Mesothelial cell of epicardium (in vitro differentiated cells): ENCODE results near the gene TGFBRAP1. TPM values are rescaled to one million over a fixed set of nuclear protein-coding genes. Genes with fewer than 3 reads are reported as not detected.
A peak's percentile ranks its signal among the peaks of the same experiment; 100 is the strongest.

ENCODE experiments used
- DNase-seq, 2 experiments: peaks; one replicate each; pipeline ENCODE4 v3.0.0; 2021; ENCODE audit warnings: low spot score in 2 of 2; ENCODE audit not compliant: unreplicated experiment in 2 of 2
- H3K27ac Mint-ChIP-seq: 2 replicates; pipeline ENCODE4 v1.8.0; 2021; ENCODE audit warnings: mixed read lengths
- H3K27me3 Mint-ChIP-seq: 2 replicates; pipeline ENCODE4 v1.8.0; 2021; ENCODE audit warnings: low read depth, mixed read lengths
- H3K36me3 Mint-ChIP-seq: 2 replicates; pipeline ENCODE4 v1.8.0; 2021; ENCODE audit warnings: mixed read lengths
- H3K4me1 Mint-ChIP-seq: 2 replicates; pipeline ENCODE4 v1.8.0; 2021; ENCODE audit warnings: mixed read lengths
- H3K4me3 Mint-ChIP-seq: 2 replicates; pipeline ENCODE4 v1.8.0; 2021; ENCODE audit warnings: mild to moderate bottlenecking, moderate library complexity, mixed read lengths
- H3K9me3 Mint-ChIP-seq: 2 replicates; pipeline ENCODE4 v1.8.0; 2021; ENCODE audit warnings: mixed read lengths
- CTCF ChIP-seq: fragments of 200-600 bp; sonication (generic); IDR thresholded peaks from one replicate; pipeline ENCODE4 v1.5.0; 2021; ENCODE audit warnings: antibody characterized with exemption; ENCODE audit not compliant: unreplicated experiment
- total RNA-seq: library from RNA; stranded (reverse); gene quantifications from 3 replicates; pipeline ENCODE4 v1.2.1, GENCODE V29; 2021

The TGFBRAP1 gene
- total RNA-seq, 1 donor from 2014 or later, result 23.6 TPM

- DNase-seq, result no peak
- H3K4me1 Mint-ChIP-seq, result peaks cover 63% of the 10 kb centered on the region
- no peak overlapping the region for H3K4me3 Mint-ChIP-seq
- H3K9me3 Mint-ChIP-seq, result no peaks in the 10 kb centered on the region
- no peak for TF ChIP-seq CTCF
- no peak overlapping the region for H3K27ac Mint-ChIP-seq
- H3K27me3 Mint-ChIP-seq, result no peaks in the 10 kb centered on the region
- peaks cover 16% of the 10 kb centered on the region for H3K36me3 Mint-ChIP-seq
Observed at GRCh38 chr2:105376010-105376409, 46.5 kb upstream of the TGFBRAP1 start.

GRCh38 chr2:105375001-105375561 is 45.5 kb upstream of the TGFBRAP1 start:
- H3K27ac Mint-ChIP-seq, result peak overlapping the region; percentile 36
- no peaks in the 10 kb centered on the region for H3K9me3 Mint-ChIP-seq
- peaks cover 56% of the 10 kb centered on the region for H3K4me1 Mint-ChIP-seq
- TF ChIP-seq CTCF, result no peak
- H3K4me3 Mint-ChIP-seq, result no peak overlapping the region
- peaks cover 19% of the 10 kb centered on the region for H3K36me3 Mint-ChIP-seq
- no peaks in the 10 kb centered on the region for H3K27me3 Mint-ChIP-seq
- no peak for DNase-seq

- no peak overlapping the region for H3K4me3 Mint-ChIP-seq
- no peak for TF ChIP-seq CTCF
- H3K9me3 Mint-ChIP-seq, result no peaks in the 10 kb centered on the region
- no peaks in the 10 kb centered on the region for H3K27me3 Mint-ChIP-seq
- peaks cover 25% of the 10 kb centered on the region for H3K36me3 Mint-ChIP-seq
- DNase-seq, result no peak
- H3K27ac Mint-ChIP-seq, result peak overlapping the region; percentile 69
- peaks cover 55% of the 10 kb centered on the region for H3K4me1 Mint-ChIP-seq
Observed at GRCh38 chr2:105373895-105374401, 44.4 kb upstream of the TGFBRAP1 start.

GRCh38 chr2:105373344-105373781 is 43.8 kb upstream of the TGFBRAP1 start:
- H3K4me1 Mint-ChIP-seq, result peaks cover 50% of the 10 kb centered on the region
- no peak for TF ChIP-seq CTCF
- no peaks in the 10 kb centered on the region for H3K27me3 Mint-ChIP-seq
- H3K27ac Mint-ChIP-seq, result no peak overlapping the region
- H3K4me3 Mint-ChIP-seq, result no peak overlapping the region
- peaks cover 28% of the 10 kb centered on the region for H3K36me3 Mint-ChIP-seq
- no peak for DNase-seq
- H3K9me3 Mint-ChIP-seq, result no peaks in the 10 kb centered on the region

GRCh38 chr2:105371810-105372209 is 42.3 kb upstream of the TGFBRAP1 start:
- TF ChIP-seq CTCF, result no peak
- Mint-ChIP-seq H3K4me1 (peaks cover 41% of the 10 kb centered on the region), H3K27me3 (no peaks in the 10 kb centered on the region), H3K27ac (no peak overlapping the region), H3K4me3 (no peak overlapping the region), H3K9me3 (no peaks in the 10 kb centered on the region), H3K36me3 (peaks cover 34% of the 10 kb centered on the region)
- DNase-seq, result no peak
